A549 (cell line): ENCODE measurements around the gene NTRK2. TPM values are rescaled to one million over a fixed set of nuclear protein-coding genes. Genes with fewer than 3 reads are reported as not detected.

Source experiments
- ATAC-seq, 2 experiments: fragments of 200-7000 bp in 1 of 2; fragments of >200 bp in 1 of 2; cut with Nextera tagmentation in 1 of 2; cut with Tn5 transposase in 1 of 2; 3 replicates each; pipeline versions ENCODE4 v1.8.0 to v1.9.1; 2018 to 2020; ENCODE audit warnings: mild to moderate bottlenecking in 1 of 2, moderate library complexity in 1 of 2
- CTCF ChIA-PET: fragments of 300-600 bp; sonication (Branson Sonifier 250); formaldehyde crosslinking; extraction: SDS; loops from one replicate; lab custom pipeline; 2021; ENCODE audit warnings: antibody characterized with exemption, inconsistent platforms; lab: Yijun Ruan, JAX
- POLR2A ChIA-PET: fragments of 350-600 bp; formaldehyde crosslinking; extraction: SDS; loops from one replicate; lab custom pipeline; 2021; ENCODE audit warnings: antibody characterized with exemption, inconsistent platforms; lab: Yijun Ruan, JAX
- DNase-seq, 2 experiments: peaks; one replicate each; pipeline versions ENCODE4 v3.0.0 to v3.0.0-alpha.2; 2011 to 2016; ENCODE audit warnings: low read depth in 1 of 2, low spot score in 1 of 2
- FAIRE-seq: peaks from 2 replicates; lab custom pipeline; 2011; peaks lifted over from hg19 to GRCh38; lab: Jason Lieb, UNC
- H3K27ac ChIP-seq, 2 experiments: fragments of >200 bp; sonication (Bioruptor Twin); formaldehyde crosslinking; 3 replicates each; pipeline ENCODE4 v1.5.1; 2016 to 2017
- H3K4me1 ChIP-seq: fragments of >200 bp; sonication (Bioruptor Twin); formaldehyde crosslinking; 3 replicates; pipeline ENCODE4 v1.6.1; 2016
- H3K4me2 ChIP-seq: fragments of >200 bp; sonication (Bioruptor Twin); formaldehyde crosslinking; 3 replicates; pipeline ENCODE4 v1.6.1; 2016
- H3K4me3 ChIP-seq: fragments of >200 bp; sonication (Bioruptor Twin); formaldehyde crosslinking; 3 replicates; pipeline ENCODE4 v1.5.1; 2016
- H3K9me3 ChIP-seq: fragments of >200 bp; sonication (Bioruptor Twin); formaldehyde crosslinking; 3 replicates; pipeline ENCODE4 v1.6.1; 2016
- BHLHE40 ChIP-seq: IDR thresholded peaks from 2 replicates; pipeline ENCODE4 v1.6.1; 2012; ENCODE audit warnings: low read depth, low read length, inconsistent platforms
- CBX2 ChIP-seq: fragments of 200-600 bp; sonication (generic); IDR thresholded peaks from 2 replicates; pipeline ENCODE4 v1.6.1; 2016; ENCODE audit warnings: low read depth, mild to moderate bottlenecking, borderline replicate concordance
- CEBPB ChIP-seq, 2 experiments: fragments of >200 bp in 1 of 2; sonication (Bioruptor Twin) in 1 of 2; formaldehyde crosslinking in 1 of 2; IDR thresholded peaks; 2 replicates each; pipeline ENCODE4 v1.6.1; 2012 to 2016
- CHD4 ChIP-seq: fragments of 200-600 bp; sonication (generic); IDR thresholded peaks from 2 replicates; pipeline ENCODE4 v1.6.1; 2016; ENCODE audit warnings: antibody characterized with exemption, mild to moderate bottlenecking, borderline replicate concordance
- EHF ChIP-seq: fragments of 250-450 bp; sonication (Bioruptor Pico); IDR thresholded peaks from 2 replicates; pipeline ENCODE4 v1.5.0; 2020; ENCODE audit warnings: mild to moderate bottlenecking
- EHMT2 ChIP-seq: fragments of 200-600 bp; sonication (generic); IDR thresholded peaks from 2 replicates; pipeline ENCODE4 v1.6.1; 2016; ENCODE audit warnings: antibody characterized with exemption, low read depth, mild to moderate bottlenecking, moderate library complexity
- FOSL2 ChIP-seq, 2 experiments: fragments of 450-650 bp in 1 of 2; fragments of >200 bp in 1 of 2; sonication (Bioruptor Twin) in 1 of 2; formaldehyde crosslinking; IDR thresholded peaks; 2 replicates each; pipeline versions ENCODE4 v1.5.0 to v1.6.1; 2016 to 2020; ENCODE audit warnings: mild to moderate bottlenecking in 1 of 2, moderate library complexity in 1 of 2
- HOXB13 ChIP-seq: fragments of 250-450 bp; sonication (Bioruptor Pico); IDR thresholded peaks from 2 replicates; pipeline ENCODE4 v1.5.0; 2020; ENCODE audit warnings: low read depth, mild to moderate bottlenecking, moderate library complexity
- HOXB5 ChIP-seq: fragments of 250-450 bp; sonication (Bioruptor Pico); IDR thresholded peaks from 2 replicates; pipeline ENCODE4 v1.5.0; 2020; ENCODE audit warnings: mild to moderate bottlenecking, moderate library complexity
- MAFK ChIP-seq: fragments of 450-650 bp; IDR thresholded peaks from 2 replicates; pipeline ENCODE4 v1.6.1; 2014; ENCODE audit not compliant: partially characterized antibody
- NFE2L2 ChIP-seq: fragments of 150-350 bp; conservative IDR thresholded peaks from 2 replicates; pipeline ENCODE4 v1.6.1; 2014; ENCODE audit warnings: low read length
- NPAS2 ChIP-seq: fragments of 250-450 bp; sonication (Bioruptor Pico); IDR thresholded peaks from 2 replicates; pipeline ENCODE4 v1.8.0; 2022; ENCODE audit warnings: mild to moderate bottlenecking, moderate library complexity, borderline replicate concordance
- PHF8 ChIP-seq: fragments of 200-600 bp; sonication (generic); IDR thresholded peaks from 2 replicates; pipeline ENCODE4 v1.6.1; 2016; ENCODE audit warnings: low read depth, mild to moderate bottlenecking, antibody characterized with exemption, moderate library complexity, borderline replicate concordance
- POLR2A ChIP-seq: IDR thresholded peaks from 2 replicates; pipeline ENCODE4 v1.6.1; 2012; ENCODE audit warnings: mild to moderate bottlenecking, low read length
- RARB ChIP-seq: fragments of 250-450 bp; sonication (Bioruptor Pico); IDR thresholded peaks from 2 replicates; pipeline ENCODE4 v1.8.0; 2021; ENCODE audit warnings: mild to moderate bottlenecking, moderate library complexity
- RCOR1 ChIP-seq: fragments of 150-350 bp; IDR thresholded peaks from 2 replicates; pipeline ENCODE4 v1.6.1; 2014; ENCODE audit warnings: antibody characterized with exemption, low read length, low read depth
- RNF2 ChIP-seq: fragments of 200-600 bp; sonication (generic); IDR thresholded peaks from 2 replicates; pipeline ENCODE4 v1.6.1; 2016; ENCODE audit warnings: low read depth, mild to moderate bottlenecking, antibody characterized with exemption, moderate library complexity, borderline replicate concordance
- SMC3 ChIP-seq: fragments of >200 bp; sonication (Bioruptor Twin); formaldehyde crosslinking; IDR thresholded peaks from 3 replicates; pipeline ENCODE4 v1.6.1; 2018; ENCODE audit warnings: inconsistent platforms
- TP53 ChIP-seq: fragments of 250-450 bp; sonication (Bioruptor Pico); IDR thresholded peaks from 2 replicates; pipeline ENCODE4 v1.5.0; 2021; ENCODE audit warnings: mild to moderate bottlenecking, moderate library complexity
- WGBS: methylation state at CpG from one replicate; pipeline ENCODE4 v1.1.6; 2017; ENCODE audit errors: missing lambda C conversion rate; 5-methylcytosine and 5-hydroxymethylcytosine counted together
- polyA plus RNA-seq, 4 experiments: library from polyadenylated mRNA; depleted of rRNA in 3 of 4; stranded (reverse); fragments of >200 nt; fragmentation: RNase III in 1 of 4; extraction: RNeasy Plus Mini Kit Qiagen cat#74134 plus additional on column Dnase treatment in 1 of 4; gene quantifications; 2 replicates in 3 of 4; 3 replicates in 1 of 4; pipeline ENCODE4 v1.2.3, GENCODE V29; 2011 to 2017
- TF ChIP-seq, protein P1 (sequence below): fragments of 250-450 bp; sonication (Bioruptor Pico); IDR thresholded peaks from 2 replicates; pipeline ENCODE4 v1.5.0; 2021; ENCODE audit warnings: mild to moderate bottlenecking, moderate library complexity, borderline replicate concordance
- TF ChIP-seq, protein P2 (sequence below): fragments of >200 bp; sonication (Bioruptor Twin); formaldehyde crosslinking; IDR thresholded peaks from 3 replicates; pipeline ENCODE4 v1.6.1; 2016
- TF ChIP-seq, protein P3 (sequence below): IDR thresholded peaks from 2 replicates; pipeline ENCODE4 v1.6.1; 2012
- TF ChIP-seq, protein P4 (sequence below): fragments of >200 bp; sonication (Bioruptor Twin); formaldehyde crosslinking; IDR thresholded peaks from 3 replicates; pipeline ENCODE4 v1.5.1; 2016
- TF ChIP-seq, protein P5 (sequence below): fragments of >200 bp; sonication (Bioruptor Twin); formaldehyde crosslinking; IDR thresholded peaks from 2 replicates; pipeline ENCODE4 v1.6.1; 2016

The NTRK2 gene
- polyA plus RNA-seq, 2 of the 4 experiments (the other 2 are of a cell fraction) = 0.03 TPM

DNA sequence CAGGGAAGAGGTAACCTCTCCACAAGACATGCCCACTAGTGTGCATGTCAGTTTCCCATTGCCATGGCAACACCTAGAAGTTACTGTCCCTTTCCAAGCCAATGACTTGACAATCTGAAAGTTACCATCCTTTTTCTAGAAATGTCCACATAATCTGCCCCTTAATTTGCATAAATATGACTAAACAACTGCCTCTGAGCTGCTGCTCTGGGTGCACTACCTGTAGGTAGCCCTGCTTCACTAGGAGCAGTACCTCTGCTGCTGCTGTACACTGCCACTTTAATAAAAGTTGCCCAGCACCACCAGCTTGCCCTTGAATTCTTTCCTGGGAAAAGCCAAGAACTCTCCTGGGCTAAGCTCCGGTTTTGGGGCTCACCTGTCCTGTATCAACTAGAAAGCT lies 392.4 kb downstream of the NTRK2 start:
- Histone ChIP-seq H3K9me3 (no peaks in the 10 kb centered on the region), H3K4me1 (no peaks in the 10 kb centered on the region), H3K4me2 (no peak overlapping the region), H3K4me3 (no peak overlapping the region), H3K27ac (no peak overlapping the region)
- ChIA-PET CTCF (no interaction called here), POLR2A (no interaction called here)
- FAIRE-seq = no peak
- DNase-seq = no peak
- no peak for ATAC-seq
- WGBS = 27% methylated on average over 1 of the region's 1 CpG
- no peak for TF ChIP-seq CBX2
- no peak for TF ChIP-seq BHLHE40
- no peak for TF ChIP-seq PHF8
- no peak for TF ChIP-seq SMC3
- TF ChIP-seq, protein P1, sequence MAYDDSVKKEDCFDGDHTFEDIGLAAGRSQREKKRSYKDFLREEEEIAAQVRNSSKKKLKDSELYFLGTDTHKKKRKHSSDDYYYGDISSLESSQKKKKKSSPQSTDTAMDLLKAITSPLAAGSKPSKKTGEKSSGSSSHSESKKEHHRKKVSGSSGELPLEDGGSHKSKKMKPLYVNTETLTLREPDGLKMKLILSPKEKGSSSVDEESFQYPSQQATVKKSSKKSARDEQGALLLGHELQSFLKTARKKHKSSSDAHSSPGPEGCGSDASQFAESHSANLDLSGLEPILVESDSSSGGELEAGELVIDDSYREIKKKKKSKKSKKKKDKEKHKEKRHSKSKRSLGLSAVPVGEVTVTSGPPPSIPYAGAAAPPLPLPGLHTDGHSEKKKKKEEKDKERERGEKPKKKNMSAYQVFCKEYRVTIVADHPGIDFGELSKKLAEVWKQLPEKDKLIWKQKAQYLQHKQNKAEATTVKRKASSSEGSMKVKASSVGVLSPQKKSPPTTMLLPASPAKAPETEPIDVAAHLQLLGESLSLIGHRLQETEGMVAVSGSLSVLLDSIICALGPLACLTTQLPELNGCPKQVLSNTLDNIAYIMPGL (CRISPR knock-in tag) = no peak
- TF ChIP-seq RCOR1 = no peak
- TF ChIP-seq POLR2A = no peak
- TF ChIP-seq EHF (CRISPR knock-in tag) = no peak
- TF ChIP-seq RNF2 = no peak
- TF ChIP-seq, protein P2, sequence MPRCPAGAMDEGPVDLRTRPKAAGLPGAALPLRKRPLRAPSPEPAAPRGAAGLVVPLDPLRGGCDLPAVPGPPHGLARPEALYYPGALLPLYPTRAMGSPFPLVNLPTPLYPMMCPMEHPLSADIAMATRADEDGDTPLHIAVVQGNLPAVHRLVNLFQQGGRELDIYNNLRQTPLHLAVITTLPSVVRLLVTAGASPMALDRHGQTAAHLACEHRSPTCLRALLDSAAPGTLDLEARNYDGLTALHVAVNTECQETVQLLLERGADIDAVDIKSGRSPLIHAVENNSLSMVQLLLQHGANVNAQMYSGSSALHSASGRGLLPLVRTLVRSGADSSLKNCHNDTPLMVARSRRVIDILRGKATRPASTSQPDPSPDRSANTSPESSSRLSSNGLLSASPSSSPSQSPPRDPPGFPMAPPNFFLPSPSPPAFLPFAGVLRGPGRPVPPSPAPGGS = no peak
- no peak for TF ChIP-seq NFE2L2
- TF ChIP-seq, protein P3, sequence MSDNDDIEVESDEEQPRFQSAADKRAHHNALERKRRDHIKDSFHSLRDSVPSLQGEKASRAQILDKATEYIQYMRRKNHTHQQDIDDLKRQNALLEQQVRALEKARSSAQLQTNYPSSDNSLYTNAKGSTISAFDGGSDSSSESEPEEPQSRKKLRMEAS = no peak
- TF ChIP-seq NPAS2 (CRISPR knock-in tag) = no peak
- TF ChIP-seq MAFK = no peak
- TF ChIP-seq TP53 (CRISPR knock-in tag) = no peak
- TF ChIP-seq, all 56 proteins: peak for 0

DNA sequence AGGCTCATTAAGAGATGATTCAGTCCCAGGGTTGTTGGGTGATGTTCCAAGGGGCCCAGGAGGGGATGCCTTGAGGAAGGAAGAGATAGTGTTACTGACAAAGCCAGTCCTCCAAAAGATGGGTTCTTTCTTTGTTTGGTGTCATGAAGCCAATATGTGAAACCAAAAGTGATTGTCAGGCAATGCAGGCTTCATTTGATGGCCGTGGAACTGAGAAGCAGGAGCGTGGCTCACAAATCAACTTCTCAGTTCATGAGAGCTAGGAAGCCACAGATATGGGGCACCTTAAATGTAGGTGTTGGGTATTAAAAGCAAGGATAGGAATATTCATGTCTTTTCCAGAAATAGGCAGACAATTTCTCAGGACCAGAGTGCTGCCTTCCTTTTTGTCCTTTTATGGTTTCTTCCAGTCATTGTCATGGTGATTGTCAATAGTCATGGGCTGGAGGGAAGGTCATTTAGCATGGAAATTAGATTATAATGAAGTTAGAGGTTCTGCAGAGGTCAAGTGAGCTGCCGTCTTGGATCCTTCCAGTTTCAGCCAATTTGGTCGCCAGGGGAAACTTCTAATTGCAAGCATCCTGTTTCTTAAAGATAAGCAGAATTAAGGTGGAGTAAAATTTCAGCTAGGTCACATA lies 393.0 kb downstream of the NTRK2 start:
- WGBS = 26% methylated on average over 4 of the region's 4 CpGs
- no peak for FAIRE-seq
- ATAC-seq = no peak

DNA sequence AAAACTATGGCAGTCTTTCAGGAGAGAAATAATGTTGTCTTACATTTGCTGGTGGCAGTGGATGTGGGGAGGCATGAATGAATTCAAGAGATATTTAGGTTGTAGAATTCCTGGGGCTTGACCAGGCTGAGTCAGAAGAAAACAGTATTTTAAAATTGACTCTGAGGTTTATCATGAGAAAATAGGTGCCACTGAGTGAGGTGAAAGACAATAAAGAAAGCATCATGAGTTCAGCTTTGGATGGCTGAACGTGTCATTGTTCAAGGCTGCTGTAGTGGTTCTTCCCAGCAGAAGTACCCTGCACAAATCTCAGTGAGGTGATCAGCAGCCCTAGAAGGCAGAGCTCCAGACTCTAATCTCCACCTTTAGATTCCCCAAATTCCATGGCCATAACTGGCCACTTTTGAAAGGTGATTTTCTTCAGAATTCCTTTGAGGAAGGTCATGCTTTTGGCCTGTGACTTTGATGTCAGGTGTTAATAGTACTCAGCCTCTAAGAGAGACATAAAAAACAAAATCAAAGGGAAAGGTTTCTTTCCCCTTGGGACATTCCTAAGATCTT lies 395.4 kb downstream of the NTRK2 start:
- no peaks in the 10 kb centered on the region for H3K4me1 ChIP-seq
- no peak for DNase-seq
- 48% methylated on average over 1 of the region's 1 CpG for WGBS
- H3K4me3 ChIP-seq = no peak overlapping the region
- ATAC-seq = no peak
- POLR2A ChIA-PET = no interaction called here
- CTCF ChIA-PET = no interaction called here
- peak; percentile 23 for FAIRE-seq
- no peak overlapping the region for H3K4me2 ChIP-seq
- no peaks in the 10 kb centered on the region for H3K9me3 ChIP-seq
- TF ChIP-seq, protein P4, sequence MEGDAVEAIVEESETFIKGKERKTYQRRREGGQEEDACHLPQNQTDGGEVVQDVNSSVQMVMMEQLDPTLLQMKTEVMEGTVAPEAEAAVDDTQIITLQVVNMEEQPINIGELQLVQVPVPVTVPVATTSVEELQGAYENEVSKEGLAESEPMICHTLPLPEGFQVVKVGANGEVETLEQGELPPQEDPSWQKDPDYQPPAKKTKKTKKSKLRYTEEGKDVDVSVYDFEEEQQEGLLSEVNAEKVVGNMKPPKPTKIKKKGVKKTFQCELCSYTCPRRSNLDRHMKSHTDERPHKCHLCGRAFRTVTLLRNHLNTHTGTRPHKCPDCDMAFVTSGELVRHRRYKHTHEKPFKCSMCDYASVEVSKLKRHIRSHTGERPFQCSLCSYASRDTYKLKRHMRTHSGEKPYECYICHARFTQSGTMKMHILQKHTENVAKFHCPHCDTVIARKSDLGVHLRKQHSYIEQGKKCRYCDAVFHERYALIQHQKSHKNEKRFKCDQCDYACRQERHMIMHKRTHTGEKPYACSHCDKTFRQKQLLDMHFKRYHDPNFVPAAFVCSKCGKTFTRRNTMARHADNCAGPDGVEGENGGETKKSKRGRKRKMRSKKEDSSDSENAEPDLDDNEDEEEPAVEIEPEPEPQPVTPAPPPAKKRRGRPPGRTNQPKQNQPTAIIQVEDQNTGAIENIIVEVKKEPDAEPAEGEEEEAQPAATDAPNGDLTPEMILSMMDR = no peak
- TF ChIP-seq CBX2 = no peak
- TF ChIP-seq, all 56 proteins: peak for 0
- no peak overlapping the region for H3K27ac ChIP-seq

More for the DNA sequence above, 393.0 kb downstream of the NTRK2 start:
- H3K4me3 ChIP-seq = no peak overlapping the region
- H3K27ac ChIP-seq = no peak overlapping the region
- TF ChIP-seq EHMT2 (no peak), RARB (CRISPR knock-in tag) (no peak), CHD4 (no peak), HOXB5 (CRISPR knock-in tag) (no peak), FOSL2 (IDR thresholded peaks at IDR 0.05) (no peak), FOSL2 (CRISPR knock-in tag; IDR thresholded peaks at IDR 0.05) (no peak), CEBPB (IDR thresholded peaks at IDR 0.05) (no peak), HOXB13 (CRISPR knock-in tag) (no peak), CBX2 (no peak)
- TF ChIP-seq, protein P3 = no peak
- TF ChIP-seq, protein P5, sequence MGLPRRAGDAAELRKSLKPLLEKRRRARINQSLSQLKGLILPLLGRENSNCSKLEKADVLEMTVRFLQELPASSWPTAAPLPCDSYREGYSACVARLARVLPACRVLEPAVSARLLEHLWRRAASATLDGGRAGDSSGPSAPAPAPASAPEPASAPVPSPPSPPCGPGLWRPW = no peak
- TF ChIP-seq, all 56 proteins: peak for 0
- CTCF ChIA-PET = no interaction called here
- Histone ChIP-seq H3K4me1 (no peaks in the 10 kb centered on the region), H3K4me2 (no peak overlapping the region), H3K9me3 (no peaks in the 10 kb centered on the region)
- no peak for DNase-seq
- POLR2A ChIA-PET = no interaction called here
